Activated CD4-positive, alpha-beta T cell treated with anti-CD3 and anti-CD28 coated beads, Interleukin-2, Interleukin-4, amounts not matched to agents 100 ng/mL and 50 ng/mL, durations not matched to agents 16 hours and 8 hours (primary cell): ENCODE results near the gene CCND2.

Experiments used
- DNase-seq: peaks from one replicate; pipeline ENCODE4 v3.0.0-alpha.2; 2020; ENCODE audit warnings: low spot score

Gene CCND2

GRCh38 chr12:4256043-4256826 lies 17.3 kb upstream of the CCND2 start:
- no peak for DNase-seq

- no peak for DNase-seq
These were observed 16.1 kb upstream of the CCND2 start for GRCh38 chr12:4257442-4257841.

- DNase-seq, result no peak
These were observed 14.5 kb upstream of the CCND2 start for GRCh38 chr12:4259099-4259498.

GRCh38 chr12:4261655-4262054 lies 11.9 kb upstream of the CCND2 start:
- DNase-seq, result no peak

GRCh38 chr12:4265280-4265679 lies 8.3 kb upstream of the CCND2 start:
- no peak for DNase-seq

- DNase-seq, result no peak
These were observed 6.6 kb upstream of the CCND2 start for GRCh38 chr12:4266990-4267389.

- DNase-seq, result no peak
These were observed 5.7 kb upstream of the CCND2 start for GRCh38 chr12:4267704-4268328.

- DNase-seq, result no peak
These were observed 5.0 kb upstream of the CCND2 start for GRCh38 chr12:4268329-4269181.

- DNase-seq, result peak; percentile 95
These were observed 4.1 kb upstream of the CCND2 start for GRCh38 chr12:4269279-4269991.

GRCh38 chr12:4270016-4270830 lies 3.3 kb upstream of the CCND2 start:
- no peak for DNase-seq

- DNase-seq, result peak; percentile 62
These were observed 2.5 kb upstream of the CCND2 start for GRCh38 chr12:4270831-4271716.

GRCh38 chr12:4271717-4272423 lies 1.7 kb upstream of the CCND2 start:
- peak; percentile 93 for DNase-seq

GRCh38 chr12:4272424-4273272 lies 914 bp upstream of the CCND2 start:
- DNase-seq, result peak; percentile 84

GRCh38 chr12:4273273-4273651 lies 300 bp upstream of the CCND2 start:
- DNase-seq, result no peak

GRCh38 chr12:4274396-4275015 lies 944 bp downstream of the CCND2 start:
- no peak for DNase-seq

- DNase-seq, result no peak
These were observed 1.7 kb downstream of the CCND2 start for GRCh38 chr12:4275016-4275869.

- DNase-seq, result no peak
These were observed 2.3 kb downstream of the CCND2 start for GRCh38 chr12:4275870-4276301.
